HG03066 (cell line): ENCODE data around the gene GLIS1.

Experiments
- ATAC-seq: cut with Tn5 transposase; IDR thresholded peaks from one replicate; pipeline ENCODE4 v1.9.1; 2021; ENCODE audit warnings: low read depth; ENCODE audit not compliant: unreplicated experiment

GLIS1 gene

GRCh38 chr1:53681351-53681976, 57.5 kb downstream of the GLIS1 start:
- no peak for ATAC-seq

- no peak for ATAC-seq
Measured at GRCh38 chr1:53680868-53681267, 58.1 kb downstream of the GLIS1 start.

GRCh38 chr1:53678938-53679825, 59.8 kb downstream of the GLIS1 start:
- ATAC-seq: no peak

GRCh38 chr1:53678507-53678906, 60.5 kb downstream of the GLIS1 start:
- ATAC-seq: no peak

- ATAC-seq: no peak
Measured at GRCh38 chr1:53678046-53678445, 60.9 kb downstream of the GLIS1 start.

GRCh38 chr1:53677486-53677885, 61.5 kb downstream of the GLIS1 start:
- ATAC-seq: no peak

GRCh38 chr1:53672785-53673184, 66.2 kb downstream of the GLIS1 start:
- ATAC-seq: no peak

GRCh38 chr1:53672243-53672642, 66.7 kb downstream of the GLIS1 start:
- no peak for ATAC-seq

GRCh38 chr1:53669621-53670191, 69.3 kb downstream of the GLIS1 start:
- ATAC-seq: no peak

GRCh38 chr1:53666566-53666965, 72.4 kb downstream of the GLIS1 start:
- ATAC-seq: no peak

GRCh38 chr1:53665996-53666395, 73.0 kb downstream of the GLIS1 start:
- ATAC-seq: no peak

- no peak for ATAC-seq
Measured at GRCh38 chr1:53663529-53664300, 75.2 kb downstream of the GLIS1 start.

GRCh38 chr1:53662951-53663350, 76.0 kb downstream of the GLIS1 start:
- no peak for ATAC-seq

- ATAC-seq: no peak
Measured at GRCh38 chr1:53662169-53662568, 76.8 kb downstream of the GLIS1 start.

GRCh38 chr1:53661496-53661895, 77.5 kb downstream of the GLIS1 start:
- no peak for ATAC-seq

GRCh38 chr1:53660666-53661065, 78.3 kb downstream of the GLIS1 start:
- ATAC-seq: no peak

GRCh38 chr1:53659436-53659835, 79.5 kb downstream of the GLIS1 start:
- ATAC-seq: no peak

- no peak for ATAC-seq
Measured at GRCh38 chr1:53658489-53659230, 80.3 kb downstream of the GLIS1 start.

- no peak for ATAC-seq
Measured at GRCh38 chr1:53657891-53658396, 81.0 kb downstream of the GLIS1 start.

GRCh38 chr1:53657531-53657805, 81.5 kb downstream of the GLIS1 start:
- ATAC-seq: no peak
